PC-9 (cell line): Measurements from ENCODE around the gene KRTAP5-6.

Experiments
- CTCF ChIP-seq: fragments of 200-600 bp; sonication (generic); conservative IDR thresholded peaks from 2 replicates; pipeline ENCODE4 v1.6.1; 2017; ENCODE audit warnings: mixed run types, antibody characterized with exemption, mild to moderate bottlenecking, moderate library complexity
- EZH2 ChIP-seq: fragments of 200-600 bp; sonication (generic); IDR thresholded peaks from 2 replicates; pipeline ENCODE4 v1.8.0; 2017; ENCODE audit warnings: antibody characterized with exemption, low read depth

GRCh38 chr11:1708716-1709115, 11.7 kb downstream of the KRTAP5-6 start:
- no peak for TF ChIP-seq CTCF
- TF ChIP-seq EZH2: no peak
